Astrocyte (in vitro differentiated cells and primary cell): Measurements from ENCODE around the gene RASA2. TPM values are rescaled to one million over a fixed set of nuclear protein-coding genes. Genes with fewer than 3 reads are reported as not detected.

ENCODE experiments used
- DNase-seq: peaks from one replicate; pipeline ENCODE4 v3.0.0-alpha.2; 2010; ENCODE audit warnings: low read depth
- FAIRE-seq: peaks from 2 replicates; lab custom pipeline; 2011; peaks lifted over from hg19 to GRCh38; lab: Jason Lieb, UNC
- H2AFZ ChIP-seq: 2 replicates; pipeline ENCODE4 v1.6.0; 2012; ENCODE audit warnings: low read depth, low read length, inconsistent platforms
- H3K27ac ChIP-seq: 2 replicates; pipeline ENCODE4 v1.5.1; 2011; ENCODE audit warnings: low read depth, low read length, inconsistent platforms
- H3K27me3 ChIP-seq: 2 replicates; pipeline ENCODE4 v1.6.0; 2011; ENCODE audit warnings: low read length, inconsistent platforms; ENCODE audit not compliant: insufficient read depth
- H3K36me3 ChIP-seq: 2 replicates; pipeline ENCODE4 v1.5.1; 2011; ENCODE audit warnings: low read length, inconsistent platforms; ENCODE audit not compliant: insufficient read depth
- H3K4me1 ChIP-seq: 2 replicates; pipeline ENCODE4 v1.5.1; 2011; ENCODE audit warnings: low read length, inconsistent platforms; ENCODE audit not compliant: insufficient read depth
- H3K4me2 ChIP-seq: 2 replicates; pipeline ENCODE4 v1.6.0; 2012; ENCODE audit warnings: low read length, inconsistent platforms
- H3K4me3 ChIP-seq: 2 replicates; pipeline ENCODE4 v1.5.1; 2011; ENCODE audit warnings: low read depth, mild to moderate bottlenecking, low read length, inconsistent platforms; ENCODE audit not compliant: insufficient read depth
- H3K79me2 ChIP-seq: 2 replicates; pipeline ENCODE4 v1.6.0; 2012; ENCODE audit warnings: mild to moderate bottlenecking, low read length, inconsistent platforms; ENCODE audit not compliant: insufficient read depth
- H3K9ac ChIP-seq: 2 replicates; pipeline ENCODE4 v1.6.0; 2012; ENCODE audit warnings: mild to moderate bottlenecking, low read length, inconsistent platforms
- H3K9me3 ChIP-seq: 2 replicates; pipeline ENCODE4 v1.5.1; 2012; ENCODE audit warnings: low read depth, mild to moderate bottlenecking, low read length, inconsistent platforms; ENCODE audit not compliant: insufficient read depth
- H4K20me1 ChIP-seq: 2 replicates; pipeline ENCODE4 v1.6.0; 2012; ENCODE audit warnings: low read length, inconsistent platforms; ENCODE audit not compliant: insufficient read depth
- H3K27ac Mint-ChIP-seq: one replicate; pipeline ENCODE4 v1.8.0; 2021; ENCODE audit warnings: mild to moderate bottlenecking, mixed read lengths; ENCODE audit not compliant: unreplicated experiment
- H3K27me3 Mint-ChIP-seq: one replicate; pipeline ENCODE4 v1.8.0; 2021; ENCODE audit warnings: low read depth, mixed read lengths; ENCODE audit not compliant: unreplicated experiment
- H3K36me3 Mint-ChIP-seq: one replicate; pipeline ENCODE4 v1.8.0; 2021; ENCODE audit warnings: low read depth, mixed read lengths; ENCODE audit not compliant: unreplicated experiment
- H3K4me1 Mint-ChIP-seq: one replicate; pipeline ENCODE4 v1.8.0; 2021; ENCODE audit warnings: low read depth, mixed read lengths; ENCODE audit not compliant: unreplicated experiment
- H3K4me3 Mint-ChIP-seq: one replicate; pipeline ENCODE4 v1.8.0; 2021; ENCODE audit warnings: mild to moderate bottlenecking, moderate library complexity, mixed read lengths; ENCODE audit not compliant: unreplicated experiment
- H3K9me3 Mint-ChIP-seq: one replicate; pipeline ENCODE4 v1.8.0; 2021; ENCODE audit warnings: mild to moderate bottlenecking, mixed read lengths; ENCODE audit not compliant: unreplicated experiment
- CTCF ChIP-seq: IDR thresholded peaks from 2 replicates; pipeline ENCODE4 v1.5.1; 2011; ENCODE audit warnings: low read depth, mild to moderate bottlenecking, inconsistent platforms, low read length, moderate library complexity; ENCODE audit not compliant: insufficient read depth
- EZH2 ChIP-seq: IDR thresholded peaks from 2 replicates; pipeline ENCODE4 v1.6.1; 2012; ENCODE audit warnings: mild to moderate bottlenecking, low read length, inconsistent platforms; ENCODE audit not compliant: insufficient read depth
- total RNA-seq: library from RNA; stranded (reverse); gene quantifications from 2 replicates; pipeline ENCODE4 v1.2.1, GENCODE V29; 2021

Gene RASA2
- total RNA-seq, 1 donor from 2014 or later = 19.0 TPM

GRCh38 chr3:141457624-141458236 lies 29.1 kb upstream of the RASA2 start:
- Mint-ChIP-seq H3K9me3 (no peaks in the 10 kb centered on the region), H3K27ac (peak overlapping the region; percentile 70), H3K4me3 (peak overlapping the region; percentile 46), H3K4me1 (peaks cover 24% of the 10 kb centered on the region), H3K36me3 (peaks cover 3% of the 10 kb centered on the region), H3K27me3 (no peaks in the 10 kb centered on the region)
- Histone ChIP-seq H4K20me1 (no peaks in the 10 kb centered on the region), H3K9ac (no peak overlapping the region), H3K36me3 (no peaks in the 10 kb centered on the region), H3K79me2 (no peaks in the 10 kb centered on the region), H3K4me1 (peaks cover 14% of the 10 kb centered on the region), H3K9me3 (no peaks in the 10 kb centered on the region), H3K27me3 (no peaks in the 10 kb centered on the region), H2AFZ (no peak overlapping the region), H3K27ac (no peak overlapping the region), H3K4me3 (no peak overlapping the region), H3K4me2 (no peak overlapping the region)
- TF ChIP-seq CTCF = no peak
- no peak for TF ChIP-seq EZH2
- DNase-seq (peak; percentile 51), FAIRE-seq (no peak)

- no peak overlapping the region for H3K27ac ChIP-seq
- Mint-ChIP-seq H3K36me3 (peaks cover 3% of the 10 kb centered on the region), H3K27ac (peak overlapping the region; percentile 41), H3K27me3 (no peaks in the 10 kb centered on the region), H3K4me1 (peaks cover 24% of the 10 kb centered on the region), H3K4me3 (no peak overlapping the region), H3K9me3 (no peaks in the 10 kb centered on the region)
- H3K4me2 ChIP-seq = no peak overlapping the region
- H4K20me1 ChIP-seq = no peaks in the 10 kb centered on the region
- H3K4me1 ChIP-seq = peaks cover 14% of the 10 kb centered on the region
- H3K79me2 ChIP-seq = no peaks in the 10 kb centered on the region
- TF ChIP-seq EZH2 (no peak), CTCF (no peak)
- H3K36me3 ChIP-seq = no peaks in the 10 kb centered on the region
- H2AFZ ChIP-seq = no peak overlapping the region
- H3K9me3 ChIP-seq = no peaks in the 10 kb centered on the region
- no peak overlapping the region for H3K9ac ChIP-seq
- H3K27me3 ChIP-seq = no peaks in the 10 kb centered on the region
- no peak overlapping the region for H3K4me3 ChIP-seq
- FAIRE-seq (no peak), DNase-seq (no peak)
These were observed 27.8 kb upstream of the RASA2 start for GRCh38 chr3:141459008-141459407.

- H3K79me2 ChIP-seq = no peaks in the 10 kb centered on the region
- DNase-seq = peak; percentile 61
- no peaks in the 10 kb centered on the region for H3K36me3 ChIP-seq
- no peak overlapping the region for H3K27ac ChIP-seq
- H3K36me3 Mint-ChIP-seq = peaks cover 3% of the 10 kb centered on the region
- H3K9me3 Mint-ChIP-seq = peaks cover 1% of the 10 kb centered on the region
- H2AFZ ChIP-seq = no peak overlapping the region
- H3K4me3 Mint-ChIP-seq = no peak overlapping the region
- TF ChIP-seq EZH2 = no peak
- peak; percentile 88 for TF ChIP-seq CTCF
- peaks cover 9% of the 10 kb centered on the region for H3K4me1 ChIP-seq
- no peak for FAIRE-seq
- H4K20me1 ChIP-seq = no peaks in the 10 kb centered on the region
- no peak overlapping the region for H3K27ac Mint-ChIP-seq
- H3K27me3 Mint-ChIP-seq = no peaks in the 10 kb centered on the region
- H3K4me3 ChIP-seq = no peak overlapping the region
- no peaks in the 10 kb centered on the region for H3K9me3 ChIP-seq
- no peaks in the 10 kb centered on the region for H3K27me3 ChIP-seq
- H3K4me1 Mint-ChIP-seq = peaks cover 25% of the 10 kb centered on the region
- H3K4me2 ChIP-seq = no peak overlapping the region
- H3K9ac ChIP-seq = no peak overlapping the region
These were observed 26.6 kb upstream of the RASA2 start for GRCh38 chr3:141460097-141460704.
